Neural progenitor cell (in vitro differentiated cells): ENCODE results near the gene IRS1.

Experiments
- CTCF ChIP-seq: fragments of 200-600 bp; sonication (generic); IDR thresholded peaks from 2 replicates; pipeline ENCODE4 v1.5.1; 2017; ENCODE audit warnings: antibody characterized with exemption, mild to moderate bottlenecking
- EZH2 ChIP-seq: fragments of 200-600 bp; sonication (generic); IDR thresholded peaks from 2 replicates; pipeline ENCODE4 v1.6.1; 2017; ENCODE audit warnings: antibody characterized with exemption, mild to moderate bottlenecking, moderate library complexity
- EZH2phosphoT487 ChIP-seq: fragments of 200-600 bp; sonication (generic); IDR thresholded peaks from 2 replicates; pipeline ENCODE4 v1.6.1; 2017; ENCODE audit warnings: antibody characterized with exemption

DNA sequence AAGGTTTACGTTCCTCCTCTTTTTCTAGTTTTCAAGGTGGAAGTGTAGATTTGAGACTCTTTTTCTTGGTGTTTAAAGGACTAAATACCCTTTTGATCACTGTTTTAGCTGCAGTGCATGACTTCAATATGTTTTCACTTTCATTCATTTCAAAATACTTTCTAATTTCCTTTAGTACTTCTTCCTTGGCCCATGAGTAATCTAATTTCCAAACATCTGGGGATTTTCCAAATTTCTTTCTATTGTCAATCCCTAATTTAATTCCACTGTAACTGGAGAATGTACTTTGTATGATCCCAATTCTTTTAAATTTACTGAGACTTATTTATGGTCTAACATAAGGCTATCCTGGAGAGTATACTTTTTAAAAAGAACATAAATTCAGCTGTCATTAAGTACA is 32.4 kb upstream of the IRS1 start:
- TF ChIP-seq CTCF, result no peak
- TF ChIP-seq EZH2, result no peak
- no peak for TF ChIP-seq EZH2phosphoT487
